HG03520 (cell line): ENCODE results near the gene KRTAP4-16.
"Not testable (repeated sequence)": the region's sequence is repeated elsewhere in the genome, so short reads cannot be mapped to it uniquely, and the experiment has no call there.

ENCODE experiments used
- ATAC-seq: cut with Tn5 transposase; IDR thresholded peaks from one replicate; pipeline ENCODE4 v1.9.1; 2021; ENCODE audit warnings: mild to moderate bottlenecking, moderate library complexity; ENCODE audit not compliant: unreplicated experiment

Gene KRTAP4-16

DNA sequence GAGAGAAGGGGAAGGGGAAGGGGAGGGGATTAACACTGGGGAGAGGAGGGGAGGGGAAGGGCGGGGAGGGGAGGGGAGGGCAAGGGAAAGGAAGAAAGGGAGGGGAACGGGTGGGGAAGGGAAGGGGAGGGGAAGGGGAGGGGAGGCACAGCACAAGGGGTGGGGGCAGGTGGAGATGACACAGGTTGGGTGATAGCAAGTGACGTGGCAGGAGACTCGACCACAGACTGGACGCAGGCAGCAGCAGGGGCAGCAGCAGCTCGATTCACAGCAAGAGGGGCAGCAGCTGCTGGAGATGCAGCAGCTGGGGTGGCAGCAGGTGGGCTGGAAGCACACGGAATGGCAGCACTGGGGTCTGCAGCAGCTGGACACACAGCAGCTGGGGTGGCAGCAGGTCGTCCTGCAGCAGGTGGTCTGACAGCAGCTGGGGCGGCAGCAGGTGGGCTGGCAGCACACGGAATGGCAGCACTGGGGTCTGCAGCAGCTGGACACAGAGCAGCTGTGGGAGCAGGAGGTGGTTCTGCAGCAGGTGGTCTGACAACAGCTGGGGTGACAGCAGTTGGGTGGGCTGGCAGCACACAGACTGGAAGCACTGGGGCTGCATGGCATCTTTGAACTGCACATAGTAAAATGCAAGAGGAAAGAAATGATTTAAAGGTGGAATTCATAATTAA, at the start of gene KRTAP4-16:
KRTAP4-16 (minus strand) TSS at position 624 of the 674 bp plus-strand sequence; CDS start at position 624, 0 bp downstream.
- ATAC-seq: no peak

DNA sequence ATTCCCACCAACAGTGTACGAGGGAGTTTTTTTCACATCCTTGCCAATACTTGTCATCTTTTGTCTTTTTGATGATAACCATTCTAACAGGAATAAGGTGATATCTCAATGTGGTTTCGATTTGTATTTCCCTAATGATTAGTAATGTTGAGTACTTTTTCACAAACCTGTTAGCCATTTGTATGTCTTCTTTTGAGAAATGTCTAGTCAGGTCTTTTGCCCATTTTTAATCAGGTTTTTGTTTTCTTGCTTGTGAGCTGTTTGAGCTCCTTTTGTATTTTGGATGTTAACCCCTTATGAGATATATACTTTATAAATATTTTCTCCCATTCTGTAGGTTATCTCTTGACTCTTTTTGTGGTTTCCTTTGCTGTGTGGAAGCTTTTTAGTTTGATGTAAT, 49.5 kb upstream of the KRTAP4-16 start:
- ATAC-seq: no peak

DNA sequence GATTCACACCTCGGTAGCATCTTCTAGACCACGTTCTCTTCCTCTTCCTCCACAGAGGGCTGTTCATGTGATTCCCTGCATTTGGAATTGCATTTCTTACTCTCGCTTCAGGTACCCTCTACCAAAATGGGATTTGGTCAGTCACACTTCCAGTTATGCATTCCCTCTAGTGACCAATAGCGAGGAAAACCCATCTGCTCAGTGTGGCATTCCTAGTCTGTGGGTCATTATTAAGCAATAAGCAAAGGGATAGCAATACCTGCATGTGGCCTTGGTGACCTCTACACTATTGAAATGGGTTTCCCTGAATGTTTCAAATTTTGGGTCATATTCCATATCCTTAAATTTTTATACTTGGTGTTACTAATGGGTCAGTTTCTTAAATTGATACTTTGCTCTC, 48.0 kb upstream of the KRTAP4-16 start:
- no peak for ATAC-seq

DNA sequence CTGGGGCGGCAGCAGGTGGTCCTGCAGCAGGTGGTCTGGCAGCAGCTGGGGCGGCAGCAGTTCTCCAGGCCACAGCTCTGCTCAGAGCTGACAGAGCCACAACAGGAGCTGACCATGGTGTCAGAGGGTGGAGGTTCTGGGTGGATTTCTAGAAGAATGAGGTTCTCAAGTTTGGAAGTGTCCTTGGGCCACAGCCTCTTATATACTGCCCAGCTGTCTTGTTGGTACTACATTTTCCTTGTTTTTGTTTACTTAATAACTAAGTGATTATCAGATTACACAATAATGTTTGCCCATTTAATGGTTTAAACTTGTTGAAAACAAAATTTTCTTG, 47.6 kb upstream of the KRTAP4-16 start, which contains the start of gene KRTAP4-5:
KRTAP4-5 (minus strand) TSS at position 174 of the 334 bp plus-strand sequence; CDS start at position 116, 58 bp downstream.
- no peak for ATAC-seq

DNA sequence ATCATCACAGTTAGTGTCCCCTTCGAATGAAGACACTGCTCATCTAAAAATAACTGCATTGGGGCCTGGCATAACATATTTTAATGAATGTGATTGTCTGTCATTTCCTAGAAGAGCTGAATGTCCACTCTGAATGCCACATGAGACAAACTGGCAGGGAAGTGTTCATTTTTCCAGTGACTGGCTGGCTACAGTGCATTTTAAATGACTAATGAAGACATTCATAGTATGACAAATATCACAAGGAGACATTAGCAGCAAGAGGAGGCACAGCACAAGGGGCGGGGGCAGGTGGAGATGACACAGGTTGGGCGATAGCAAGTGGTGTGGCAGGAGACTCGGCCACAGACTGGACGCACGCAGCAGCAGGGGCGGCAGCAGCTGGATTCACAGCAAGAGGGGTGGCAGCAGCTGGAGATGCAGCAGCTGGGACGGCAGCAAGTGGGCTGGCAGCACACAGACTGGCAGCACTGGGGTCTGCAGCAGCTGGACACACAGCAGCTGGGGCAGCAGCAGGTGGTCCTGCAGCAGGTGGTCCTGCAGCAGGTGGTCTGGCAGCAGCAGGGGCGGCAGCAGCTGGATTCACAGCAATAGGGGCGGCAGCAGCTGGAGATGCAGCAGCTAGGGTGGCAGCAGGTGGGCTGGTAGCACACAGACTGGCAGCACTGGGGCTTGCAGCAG, 47.1 kb upstream of the KRTAP4-16 start:
- ATAC-seq: not testable (repeated sequence)

DNA sequence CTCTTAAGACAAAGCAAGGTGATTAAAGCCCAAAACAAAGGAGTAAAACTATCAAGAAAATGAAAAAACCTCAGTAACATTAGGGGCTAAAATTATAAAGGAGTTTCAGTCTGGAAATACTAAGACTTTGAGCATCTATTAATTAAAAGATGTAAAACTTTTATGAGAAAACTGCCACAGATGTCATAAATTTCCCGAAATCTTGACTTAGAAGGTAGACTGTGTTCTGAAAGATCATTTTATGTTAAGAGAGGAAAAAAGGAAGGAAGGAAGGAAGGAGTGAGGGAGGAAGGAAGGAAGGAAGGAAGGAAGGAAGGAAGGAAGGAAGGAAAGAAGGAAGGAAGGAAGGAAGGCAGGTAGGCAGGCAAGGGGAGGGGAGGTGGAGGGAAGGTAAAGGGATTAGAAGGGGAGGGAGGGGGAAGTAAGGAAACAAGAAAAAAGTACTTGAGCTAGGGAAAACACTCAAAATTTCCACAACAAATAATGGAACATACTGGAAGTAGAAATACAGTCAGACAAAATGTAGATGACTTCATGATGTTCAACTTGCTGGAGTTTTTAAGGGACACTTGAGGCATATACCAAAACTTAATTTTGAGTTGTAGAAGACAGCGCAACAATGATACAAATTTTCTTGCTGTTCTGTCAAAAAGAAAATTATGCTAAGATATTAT, 45.7 kb upstream of the KRTAP4-16 start:
- ATAC-seq: no peak

DNA sequence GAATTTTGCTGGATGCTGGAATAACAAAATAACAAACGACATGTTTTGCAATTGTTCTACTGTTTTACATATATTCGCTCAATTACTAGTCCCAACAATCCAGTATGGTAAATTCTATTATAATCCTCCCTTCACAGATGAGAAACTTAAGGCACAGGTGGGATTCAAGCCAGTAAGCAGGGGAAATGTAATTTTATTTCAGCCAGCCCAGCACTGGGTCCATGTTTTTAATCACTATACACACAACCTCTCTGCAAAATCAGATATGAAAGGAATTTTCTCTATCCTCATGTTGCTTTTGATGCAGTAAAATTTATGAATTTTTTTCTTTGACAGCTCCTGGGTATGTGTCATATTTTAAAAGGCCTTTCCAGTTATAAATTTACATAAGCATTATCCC, 43.3 kb upstream of the KRTAP4-16 start:
- ATAC-seq: no peak

DNA sequence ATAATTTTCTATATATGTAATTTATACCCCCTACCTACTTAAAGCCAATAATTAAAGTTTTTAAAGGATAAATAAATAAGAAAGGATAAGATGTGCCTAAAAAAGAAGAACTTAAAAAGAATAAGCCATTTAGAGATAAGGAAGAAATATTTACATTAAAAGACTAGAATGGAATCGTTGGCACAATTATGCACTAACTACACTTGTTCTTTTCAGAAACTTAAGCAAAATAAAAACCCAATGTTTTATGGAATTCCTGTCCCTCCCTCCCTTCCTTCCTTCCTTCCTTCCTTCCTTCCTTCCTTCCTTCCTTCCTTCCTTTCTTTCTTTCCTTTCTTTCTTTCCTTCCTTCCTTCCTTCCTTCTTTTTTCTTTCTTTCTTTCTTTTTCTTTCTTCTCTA, 42.8 kb upstream of the KRTAP4-16 start:
- ATAC-seq: no peak

DNA sequence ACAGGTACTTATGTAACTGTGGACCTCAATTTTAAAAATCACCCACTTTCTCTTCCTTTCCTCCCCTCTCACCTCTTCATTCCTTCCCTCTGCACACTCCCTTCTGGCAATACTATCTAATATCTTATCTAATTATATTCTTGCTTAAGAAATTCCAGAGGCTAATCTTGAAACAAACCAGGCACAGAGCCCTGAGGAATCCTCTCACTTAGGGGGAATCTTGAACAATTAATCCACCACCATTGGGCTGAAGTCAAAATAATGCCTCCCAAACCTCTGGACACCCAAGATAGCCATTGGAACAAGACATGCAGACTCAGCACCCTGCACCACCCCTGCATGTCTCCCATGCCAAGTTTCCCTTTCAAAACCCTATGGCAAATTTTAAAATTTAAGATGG, 39.4 kb upstream of the KRTAP4-16 start:
- no peak for ATAC-seq

DNA sequence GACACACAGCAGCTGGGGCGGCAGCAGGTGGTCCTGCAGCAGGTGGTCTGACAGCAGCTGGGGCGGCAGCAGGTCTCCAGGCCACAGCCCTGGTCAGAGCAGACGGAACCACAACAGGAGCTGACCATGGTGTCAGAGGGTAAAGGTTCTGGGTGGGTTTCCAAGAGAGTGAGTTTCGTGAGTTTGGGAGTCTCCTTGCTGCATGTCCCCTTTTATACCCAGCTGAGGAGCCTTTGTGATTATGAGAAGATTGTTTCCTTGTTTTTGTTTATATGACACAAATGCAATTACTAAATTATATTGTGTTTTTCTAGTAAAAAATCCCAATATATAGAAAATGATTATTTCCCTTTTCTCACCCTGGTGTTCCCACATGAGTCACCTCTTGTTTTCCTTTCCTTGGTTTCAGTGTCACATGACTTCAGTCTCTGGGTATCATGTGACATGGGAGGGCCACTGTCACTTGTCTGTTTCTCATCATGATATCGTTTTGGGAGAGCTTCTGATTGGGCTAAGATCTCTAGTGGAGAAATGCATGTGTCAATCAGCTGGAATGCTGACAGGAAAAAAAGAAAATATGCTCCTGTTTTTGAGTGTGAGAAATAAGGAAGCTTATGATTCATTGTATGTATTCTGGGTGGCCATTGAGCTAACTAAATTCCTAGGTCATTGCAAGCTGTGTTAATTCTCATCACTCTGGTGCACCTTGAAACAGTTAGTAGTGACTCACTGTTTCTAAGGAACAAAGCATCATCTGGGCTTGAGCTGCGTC, 38.5 kb upstream of the KRTAP4-16 start, which contains the start of gene KRTAP4-6:
KRTAP4-6 (minus strand) TSS at position 185 of the 772 bp plus-strand sequence; CDS start at position 128, 57 bp downstream.
- ATAC-seq: no peak

DNA sequence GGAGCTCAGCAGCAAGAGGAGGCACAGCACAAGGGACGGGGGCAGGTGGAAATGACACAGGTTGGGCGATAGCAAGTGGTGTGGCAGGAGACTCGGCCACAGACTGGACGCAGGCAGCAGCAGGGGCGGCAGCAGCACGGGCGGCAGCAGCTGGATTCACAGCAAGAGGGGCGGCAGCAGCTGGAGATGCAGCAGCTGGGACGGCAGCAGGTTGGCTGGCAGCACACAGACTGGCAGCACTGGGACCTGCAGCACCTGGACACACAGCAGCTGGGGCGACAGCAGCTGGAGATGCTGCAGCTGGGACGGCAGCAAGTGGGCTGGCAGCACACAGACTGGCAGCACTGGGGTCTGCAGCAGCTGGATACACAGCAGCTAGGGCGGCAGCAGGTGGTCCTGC, 37.9 kb upstream of the KRTAP4-16 start:
- not testable (repeated sequence) for ATAC-seq

DNA sequence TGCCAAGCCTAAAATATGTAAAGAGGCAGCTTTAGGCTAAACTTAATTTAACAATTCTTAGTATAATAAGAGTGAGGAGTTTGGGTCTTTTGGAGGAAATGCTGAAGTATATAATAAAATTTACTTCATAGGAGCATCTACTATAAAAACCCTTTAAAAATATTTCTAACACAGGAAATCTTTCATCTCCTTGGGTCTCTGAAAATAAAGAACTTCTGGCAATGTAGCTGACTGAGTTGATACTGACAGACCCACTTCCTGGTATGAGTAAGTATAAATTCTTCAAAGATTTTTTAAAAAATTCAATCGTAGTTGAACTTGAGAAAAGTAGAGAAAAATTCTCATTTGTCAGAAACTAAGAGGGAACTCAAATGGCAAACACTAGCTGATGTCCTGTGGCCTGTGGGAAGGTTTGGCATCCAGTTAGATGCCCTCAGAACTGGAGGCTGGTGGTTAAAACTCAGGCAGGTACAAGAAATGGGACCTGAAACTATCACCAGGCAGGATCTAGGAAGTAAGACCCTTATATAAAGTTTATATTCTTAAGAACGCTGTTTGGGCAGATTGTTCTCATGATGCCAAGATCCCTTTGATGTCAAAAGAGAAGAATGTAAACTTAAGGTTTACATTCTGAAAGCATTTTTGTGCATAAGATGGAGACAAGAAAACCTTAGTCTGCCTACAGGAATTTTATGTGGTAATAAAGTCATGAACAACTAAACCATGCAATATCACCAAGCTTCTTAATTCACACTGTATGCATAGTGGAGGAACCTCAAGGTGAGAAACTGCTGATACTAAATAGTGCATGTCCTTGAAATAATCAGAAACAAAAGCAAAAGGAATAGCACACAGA, 32.1 kb upstream of the KRTAP4-16 start:
- no peak for ATAC-seq

DNA sequence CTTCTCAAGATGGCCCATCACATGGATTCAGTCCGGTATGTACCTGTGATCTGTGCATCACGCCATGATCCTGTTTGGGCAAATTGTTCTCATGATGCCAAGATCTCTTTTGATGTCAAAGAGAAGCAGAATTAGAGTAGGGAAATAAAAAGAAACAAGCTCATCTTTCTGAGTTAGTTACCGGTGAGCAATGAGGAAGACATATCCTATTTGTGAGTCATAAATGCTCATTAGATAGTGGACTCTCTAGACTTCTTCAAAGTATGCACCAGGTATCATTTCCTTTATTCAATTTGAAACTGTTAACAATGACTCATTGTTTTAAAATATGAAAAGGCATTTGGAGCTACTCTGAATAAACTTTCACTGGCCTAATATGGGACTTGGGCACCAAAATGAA, 30.0 kb upstream of the KRTAP4-16 start:
- ATAC-seq: no peak

DNA sequence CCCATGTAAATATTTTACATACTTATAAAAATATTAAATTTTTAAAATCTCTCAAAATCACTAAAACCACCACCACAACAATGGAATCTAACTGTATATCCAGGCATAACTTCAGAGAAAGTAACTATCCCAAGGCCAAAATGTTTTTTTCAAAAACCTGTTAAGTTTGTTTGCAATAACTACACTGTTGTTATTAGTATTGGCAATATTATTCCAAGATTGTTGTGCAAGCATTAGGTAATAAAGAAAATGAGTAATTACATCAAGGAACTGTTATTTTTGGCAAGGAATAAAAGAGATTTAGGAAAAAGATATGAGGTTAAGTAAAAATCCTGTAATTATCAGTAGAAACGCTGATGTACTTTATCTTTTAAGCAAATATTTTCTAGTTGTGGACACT, 25.4 kb upstream of the KRTAP4-16 start:
- ATAC-seq: no peak

DNA sequence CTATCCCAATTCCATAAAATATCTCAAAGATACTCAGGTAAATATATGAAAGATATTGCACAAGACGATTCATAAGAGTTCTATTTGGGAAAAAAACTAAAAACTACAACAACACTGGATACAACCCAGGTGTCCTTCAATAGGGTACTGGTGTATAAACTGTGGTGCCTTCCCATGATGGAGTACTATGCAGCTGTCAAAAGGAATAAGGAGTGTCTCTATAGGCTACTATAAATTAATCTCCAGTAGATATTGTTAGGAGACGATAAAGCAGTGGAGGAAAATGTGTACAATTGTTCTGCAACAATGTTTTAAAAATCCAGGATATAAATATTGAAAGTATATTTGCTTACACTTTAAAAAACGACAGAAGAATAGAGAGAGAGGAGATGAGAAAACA, 24.4 kb upstream of the KRTAP4-16 start:
- ATAC-seq: no peak

DNA sequence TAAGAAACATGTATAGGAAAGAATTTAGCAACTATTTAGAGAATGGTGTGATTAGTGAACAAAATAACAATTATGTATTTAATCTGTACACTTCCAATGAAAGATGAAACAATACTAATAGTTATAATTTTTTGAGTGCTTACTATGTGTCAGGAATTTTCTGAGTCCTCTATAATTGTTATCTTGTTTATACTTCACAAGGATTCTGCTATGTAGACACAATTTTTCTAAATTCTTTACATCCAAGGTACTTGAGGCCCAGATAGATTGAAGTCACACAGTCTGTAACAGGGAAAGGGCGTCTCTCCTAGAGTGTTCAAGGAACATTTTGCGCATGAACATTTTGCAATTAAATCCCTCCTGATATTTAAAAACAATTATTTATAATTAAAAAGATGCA, 23.1 kb upstream of the KRTAP4-16 start:
- ATAC-seq: no peak

DNA sequence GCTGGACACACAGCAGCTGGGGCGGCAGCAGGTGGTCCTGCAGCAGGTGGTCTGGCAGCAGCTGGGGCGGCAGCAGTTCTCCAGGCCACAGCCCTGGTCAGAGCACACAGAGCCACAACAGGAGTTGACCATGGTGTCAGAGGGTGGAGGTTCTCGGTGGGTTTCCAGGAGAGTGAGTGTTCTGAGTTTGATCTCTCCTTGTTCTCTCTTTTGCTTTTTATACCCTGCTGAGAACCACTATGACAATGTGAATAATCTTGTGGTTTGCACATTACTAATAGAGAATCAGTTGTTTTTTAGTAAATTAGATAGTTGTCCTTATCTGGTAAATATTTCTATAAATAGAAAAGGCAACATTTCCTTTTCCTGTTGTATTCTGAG, 22.0 kb upstream of the KRTAP4-16 start, which contains the start of gene KRTAP4-12:
KRTAP4-12 (minus strand) TSS at position 192 of the 381 bp plus-strand sequence; CDS start at position 132, 60 bp downstream.
- ATAC-seq: not testable (repeated sequence)

DNA sequence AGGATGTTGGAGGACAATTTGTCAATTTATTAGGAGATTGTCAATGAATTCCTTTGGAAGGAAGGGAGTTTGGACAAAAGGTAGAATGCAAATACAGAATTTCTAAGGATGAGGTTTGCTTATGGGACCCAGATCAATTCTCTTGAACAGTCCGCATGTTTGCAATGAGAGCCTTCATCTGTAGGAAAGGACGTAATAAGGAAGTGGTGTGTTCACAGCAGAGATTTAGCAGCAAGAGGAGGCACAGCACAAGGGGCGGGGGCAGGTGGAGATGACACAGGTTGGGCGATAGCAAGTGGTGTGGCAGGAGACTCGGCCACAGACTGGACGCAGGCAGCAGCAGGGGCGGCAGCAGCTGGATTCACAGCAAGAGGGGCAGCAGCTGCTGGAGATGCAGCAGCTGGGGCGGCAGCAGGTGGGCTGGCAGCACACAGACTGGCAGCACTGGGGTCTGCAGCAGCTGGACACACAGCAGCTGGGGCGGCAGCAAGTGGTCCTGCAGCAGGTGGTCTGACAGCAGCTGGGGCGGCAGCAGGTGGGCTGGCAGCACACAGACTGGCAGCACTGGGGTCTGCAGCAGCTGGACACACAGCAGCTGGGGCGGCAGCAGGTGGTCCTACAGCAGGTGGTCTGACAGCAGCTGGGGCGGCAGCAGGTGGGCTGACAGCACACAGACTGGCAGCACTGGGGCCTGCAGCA, 21.4 kb upstream of the KRTAP4-16 start:
- not testable (repeated sequence) for ATAC-seq

DNA sequence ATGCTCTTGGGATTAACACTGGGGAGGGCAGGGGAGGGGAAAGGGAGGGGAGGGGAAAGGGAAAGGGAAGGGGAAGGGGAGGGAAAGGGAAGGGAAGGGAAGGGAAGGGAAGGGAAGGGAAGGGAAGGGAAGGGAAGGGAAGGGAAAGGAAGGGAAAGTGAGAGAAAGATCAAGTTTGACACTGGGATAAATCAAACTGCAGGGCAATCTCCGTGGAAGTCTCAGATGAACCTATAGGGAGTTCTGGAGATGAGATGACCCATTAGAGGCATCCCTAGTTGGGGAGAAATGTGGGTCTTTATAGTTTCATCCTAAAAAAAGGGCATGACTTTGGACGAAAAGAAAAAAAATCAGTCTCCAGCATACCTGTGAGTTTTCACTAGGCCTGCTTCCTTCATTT, 19.7 kb upstream of the KRTAP4-16 start:
- ATAC-seq: no peak
